GM18858 (cell line): ENCODE measurements around the gene EID2B.

Source experiments
- ATAC-seq: cut with Tn5 transposase; IDR thresholded peaks from one replicate; pipeline ENCODE4 v1.9.1; 2021; ENCODE audit not compliant: unreplicated experiment

The EID2B gene

GRCh38 chr19:39533003-39533512 lies 406 bp upstream of the EID2B start:
- ATAC-seq, result no peak

- no peak for ATAC-seq
Measured at GRCh38 chr19:39531834-39532232, 819 bp downstream of the EID2B start.

- ATAC-seq, result no peak
Measured at GRCh38 chr19:39525205-39525604, 7.4 kb downstream of the EID2B start.

GRCh38 chr19:39524495-39524894 lies 8.2 kb downstream of the EID2B start:
- ATAC-seq, result no peak

- ATAC-seq, result no peak
Measured at GRCh38 chr19:39520541-39521484, 11.8 kb downstream of the EID2B start.

GRCh38 chr19:39518975-39519374 lies 13.7 kb downstream of the EID2B start:
- ATAC-seq, result no peak

GRCh38 chr19:39518458-39518857 lies 14.2 kb downstream of the EID2B start:
- no peak for ATAC-seq

- no peak for ATAC-seq
Measured at GRCh38 chr19:39517432-39517831, 15.2 kb downstream of the EID2B start.

- ATAC-seq, result no peak
Measured at GRCh38 chr19:39516270-39516669, 16.4 kb downstream of the EID2B start.

GRCh38 chr19:39515551-39516191 lies 17.0 kb downstream of the EID2B start:
- ATAC-seq, result no peak

- ATAC-seq, result no peak
Measured at GRCh38 chr19:39514840-39515550, 17.7 kb downstream of the EID2B start, which contains the start of gene SELENOV. Gene SELENOV (plus strand): TSS chr19:39515139. CDS start chr19:39515213, 74 bp downstream.

GRCh38 chr19:39512988-39513387 lies 19.7 kb downstream of the EID2B start:
- ATAC-seq, result no peak

GRCh38 chr19:39509233-39509632 lies 23.4 kb downstream of the EID2B start:
- ATAC-seq, result no peak

- ATAC-seq, result no peak
Measured at GRCh38 chr19:39508629-39509028, 24.0 kb downstream of the EID2B start.

GRCh38 chr19:39507715-39508364 lies 24.8 kb downstream of the EID2B start:
- ATAC-seq, result no peak

- no peak for ATAC-seq
Measured at GRCh38 chr19:39506944-39507714, 25.5 kb downstream of the EID2B start.

- ATAC-seq, result no peak
Measured at GRCh38 chr19:39506598-39506943, 26.1 kb downstream of the EID2B start.

- ATAC-seq, result no peak
Measured at GRCh38 chr19:39502640-39503417, 29.8 kb downstream of the EID2B start.

- ATAC-seq, result no peak
Measured at GRCh38 chr19:39501340-39501739, 31.3 kb downstream of the EID2B start.
